IPS-NIHi11 (cell line): ENCODE results near the gene ZCCHC24.
"Not testable (repeated sequence)": the region's sequence is repeated elsewhere in the genome, so short reads cannot be mapped to it uniquely, and the experiment has no call there.

Experiments used
- DNase-seq: peaks from one replicate; pipeline ENCODE4 v3.0.0; 2012; ENCODE audit warnings: mixed read lengths, low spot score

ZCCHC24 gene

GRCh38 chr10:79472449-79472848, 27.0 kb upstream of the ZCCHC24 start:
- DNase-seq: no peak

GRCh38 chr10:79471776-79472175, 26.4 kb upstream of the ZCCHC24 start:
- no peak for DNase-seq

GRCh38 chr10:79470096-79470495, 24.7 kb upstream of the ZCCHC24 start:
- DNase-seq: no peak

GRCh38 chr10:79468841-79469585, 23.6 kb upstream of the ZCCHC24 start:
- no peak for DNase-seq

GRCh38 chr10:79468015-79468560, 22.7 kb upstream of the ZCCHC24 start:
- DNase-seq: no peak

- no peak for DNase-seq
These were observed 19.9 kb upstream of the ZCCHC24 start for GRCh38 chr10:79465341-79465740.

- DNase-seq: no peak
These were observed 18.4 kb upstream of the ZCCHC24 start for GRCh38 chr10:79463578-79464496.

GRCh38 chr10:79460687-79461086, 15.3 kb upstream of the ZCCHC24 start:
- DNase-seq: no peak

- DNase-seq: no peak
These were observed 13.8 kb upstream of the ZCCHC24 start for GRCh38 chr10:79459243-79459642.

GRCh38 chr10:79458483-79458882, 13.1 kb upstream of the ZCCHC24 start:
- DNase-seq: no peak

GRCh38 chr10:79457256-79457785, 11.9 kb upstream of the ZCCHC24 start:
- DNase-seq: no peak

GRCh38 chr10:79454259-79454658, 8.8 kb upstream of the ZCCHC24 start:
- no peak for DNase-seq

GRCh38 chr10:79453392-79453791, 8.0 kb upstream of the ZCCHC24 start:
- no peak for DNase-seq

GRCh38 chr10:79452174-79452611, 6.8 kb upstream of the ZCCHC24 start:
- DNase-seq: no peak

GRCh38 chr10:79451046-79451699, 5.7 kb upstream of the ZCCHC24 start:
- no peak for DNase-seq

- no peak for DNase-seq
These were observed 4.0 kb upstream of the ZCCHC24 start for GRCh38 chr10:79449181-79450146.

GRCh38 chr10:79448732-79449049, 3.3 kb upstream of the ZCCHC24 start:
- DNase-seq: no peak

- DNase-seq: no peak
These were observed 2.7 kb upstream of the ZCCHC24 start for GRCh38 chr10:79447911-79448731.

- not testable (repeated sequence) for DNase-seq
These were observed 1.8 kb upstream of the ZCCHC24 start for GRCh38 chr10:79447249-79447648.

GRCh38 chr10:79446758-79447084, 1.3 kb upstream of the ZCCHC24 start:
- no peak for DNase-seq
